Gastroesophageal sphincter (tissue), 3 donors: ENCODE measurements around the gene PPARG.

ENCODE experiments used
- EP300 ChIP-seq: sonication (generic); formaldehyde crosslinking; IDR thresholded peaks from one replicate; pipeline ENCODE4 v1.6.1; 2017; ENCODE audit warnings: antibody characterized with exemption, mild to moderate bottlenecking
- POLR2A ChIP-seq, 2 donors: fragments of 450-650 bp; IDR thresholded peaks; one replicate each; pipeline ENCODE4 v1.6.1; 2017; ENCODE audit warnings: antibody characterized with exemption in 2 of 2, mild to moderate bottlenecking in 2 of 2, moderate library complexity in 1 of 2
- TF ChIP-seq, protein P1 (sequence below), 4 experiments: fragments of 200-600 bp in 2 of 4; fragments of 450-650 bp in 2 of 4; sonication (generic) in 1 of 4; IDR thresholded peaks; one replicate each; pipeline ENCODE4 v1.5.1; 2017 to 2019; ENCODE audit warnings: antibody characterized with exemption in 4 of 4, mild to moderate bottlenecking in 2 of 4, moderate library complexity in 2 of 4

DNA sequence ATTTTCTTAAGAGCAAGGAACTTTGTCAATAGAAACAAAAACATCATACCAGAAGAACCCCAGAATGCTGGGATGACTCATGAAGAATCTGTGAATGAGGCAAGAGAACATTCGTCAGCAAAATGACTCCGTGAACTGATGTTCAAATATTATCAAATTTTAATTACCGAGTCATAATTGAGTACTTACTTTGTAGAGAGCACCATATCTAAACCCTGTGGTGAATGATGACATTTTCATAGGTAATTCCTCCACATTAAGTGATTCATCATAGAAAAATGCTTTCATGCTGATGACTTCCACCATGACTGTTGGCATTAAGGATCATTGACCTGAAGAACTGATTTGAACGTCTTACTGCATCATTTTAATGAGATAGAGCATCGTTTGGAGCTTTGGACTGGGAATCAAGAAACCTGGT lies 56.3 kb downstream of the PPARG start:
- TF ChIP-seq EP300: no peak
- TF ChIP-seq, protein P1, sequence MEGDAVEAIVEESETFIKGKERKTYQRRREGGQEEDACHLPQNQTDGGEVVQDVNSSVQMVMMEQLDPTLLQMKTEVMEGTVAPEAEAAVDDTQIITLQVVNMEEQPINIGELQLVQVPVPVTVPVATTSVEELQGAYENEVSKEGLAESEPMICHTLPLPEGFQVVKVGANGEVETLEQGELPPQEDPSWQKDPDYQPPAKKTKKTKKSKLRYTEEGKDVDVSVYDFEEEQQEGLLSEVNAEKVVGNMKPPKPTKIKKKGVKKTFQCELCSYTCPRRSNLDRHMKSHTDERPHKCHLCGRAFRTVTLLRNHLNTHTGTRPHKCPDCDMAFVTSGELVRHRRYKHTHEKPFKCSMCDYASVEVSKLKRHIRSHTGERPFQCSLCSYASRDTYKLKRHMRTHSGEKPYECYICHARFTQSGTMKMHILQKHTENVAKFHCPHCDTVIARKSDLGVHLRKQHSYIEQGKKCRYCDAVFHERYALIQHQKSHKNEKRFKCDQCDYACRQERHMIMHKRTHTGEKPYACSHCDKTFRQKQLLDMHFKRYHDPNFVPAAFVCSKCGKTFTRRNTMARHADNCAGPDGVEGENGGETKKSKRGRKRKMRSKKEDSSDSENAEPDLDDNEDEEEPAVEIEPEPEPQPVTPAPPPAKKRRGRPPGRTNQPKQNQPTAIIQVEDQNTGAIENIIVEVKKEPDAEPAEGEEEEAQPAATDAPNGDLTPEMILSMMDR (IDR thresholded peaks at IDR 0.05): no peak
- no peak for TF ChIP-seq POLR2A (IDR thresholded peaks at IDR 0.05)
